ENCODE results near the gene MCAT. TPM values are rescaled to one million over a fixed set of nuclear protein-coding genes. Genes with fewer than 3 reads are reported as not detected.

Gene MCAT
- total and polyA plus RNA-seq, 2 donors (not counting 3 experiments of a cell fraction or from before 2014, with no cell fraction given): 16.9 to 23.2 TPM

DNA sequence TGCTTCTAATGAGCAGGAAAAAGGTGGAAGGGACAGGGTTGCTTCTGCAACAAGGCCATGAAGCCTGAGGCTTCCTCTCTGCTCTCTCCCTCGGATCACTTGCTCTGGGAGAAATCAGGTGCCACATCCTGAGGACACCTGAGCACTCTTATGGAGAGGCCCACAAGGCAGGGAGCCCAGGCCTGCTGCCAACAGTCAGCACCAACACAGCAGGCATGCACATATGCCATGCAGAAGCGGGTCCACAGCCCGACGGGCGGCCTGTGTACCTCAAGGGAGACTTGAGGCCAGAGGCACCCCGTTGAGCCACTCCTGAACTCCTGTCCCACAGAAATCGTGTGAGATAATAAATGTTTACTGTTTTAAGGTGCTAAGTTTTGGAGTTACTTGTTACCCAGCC lies 34.3 kb upstream of the MCAT start:
- Histone ChIP-seq H2AFZ (ENCODE audit: low read depth, low read length) (no peak overlapping the region), H3K9ac (replicated peaks; ENCODE audit: extremely low read depth, insufficient read depth, low read length) (no peak overlapping the region), H3K4me3 (replicated peaks in 1 of 3; ENCODE audit: insufficient read depth in 1 of 3, low read depth in 1 of 3, low read length in 3 of 3) (no peak overlapping the region), H3K36me3 (ENCODE audit: control insufficient read depth in 2 of 2, extremely low read depth in 1 of 2, insufficient read depth in 2 of 2, low read length in 2 of 2) (peaks cover 9 to 17% of the 10 kb centered on the region in 2 experiments), H3K79me2 (ENCODE audit: control insufficient read depth, insufficient read depth, low read length) (no peaks in the 10 kb centered on the region), H3K4me2 (ENCODE audit: insufficient read depth, low read length) (no peak overlapping the region), H3K9me3 (replicated peaks; ENCODE audit: control insufficient read depth, insufficient read depth, low read length) (no peaks in the 10 kb centered on the region), H3K9me1 (replicated peaks; ENCODE audit: control insufficient read depth, extremely low read depth, insufficient read depth, low read length) (no peaks in the 10 kb centered on the region), H3K27me3 (ENCODE audit: control insufficient read depth in 2 of 2, insufficient read depth in 2 of 2, low read length in 2 of 2) (no peaks in the 10 kb centered on the region), H3K27ac (ENCODE audit: insufficient read depth, low read depth, low read length) (no peak overlapping the region), H4K20me1 (replicated peaks; ENCODE audit: control insufficient read depth, extremely low read depth, insufficient read depth, low read length) (no peaks in the 10 kb centered on the region), H3K4me1 (ENCODE audit: control insufficient read depth, extremely low read depth, insufficient read depth, low read length) (no peaks in the 10 kb centered on the region)
- BruUV-seq (replicated peaks): no TSS peak
- ChIA-PET CTCF (interaction anchor here (1.4 kb wide), 1 partner anchor 10 kb away, joined by 3 read pairs; no protein-coding TSS in a partner anchor), POLR2A (no interaction called here)
- dilution Hi-C loops (cut with MboI; ENCODE audit: extremely low pct_ligation_motif_present, low sequenced_read_pairs) (no loop called here), intact Hi-C loops (cut with micrococcal nuclease) (no loop called here)
- TF ChIP-seq MYC (IDR thresholded peaks at IDR 0.05; ENCODE audit: low read depth, low read length): no peak
- FAIRE-seq (no peak), DNase-seq (ENCODE audit: low read depth, low spot score) (no peak)

- BruUV-seq (replicated peaks): no TSS peak
- CTCF ChIA-PET: no interaction called here
- no peak overlapping the region for H3K27ac ChIP-seq (ENCODE audit: insufficient read depth, low read depth, low read length)
- TF ChIP-seq JUN (IDR thresholded peaks at IDR 0.05; ENCODE audit: borderline replicate concordance, insufficient read depth, insufficient read length, low read depth) (no peak), POLR2AphosphoS5 (IDR thresholded peaks at IDR 0.05; ENCODE audit: insufficient read depth, low read depth, low read length) (no peak), FOS (IDR thresholded peaks at IDR 0.05; ENCODE audit: borderline replicate concordance, insufficient read depth, low read length) (no peak), MYC (IDR thresholded peaks at IDR 0.05; ENCODE audit: low read depth, low read length) (no peak), MAX (IDR thresholded peaks at IDR 0.05; ENCODE audit: insufficient read depth, insufficient read length) (no peak), EZH2 (IDR thresholded peaks at IDR 0.05; ENCODE audit: borderline replicate concordance, low read depth, low read length, severe bottlenecking) (no peak)
- TF ChIP-seq, protein P1, sequence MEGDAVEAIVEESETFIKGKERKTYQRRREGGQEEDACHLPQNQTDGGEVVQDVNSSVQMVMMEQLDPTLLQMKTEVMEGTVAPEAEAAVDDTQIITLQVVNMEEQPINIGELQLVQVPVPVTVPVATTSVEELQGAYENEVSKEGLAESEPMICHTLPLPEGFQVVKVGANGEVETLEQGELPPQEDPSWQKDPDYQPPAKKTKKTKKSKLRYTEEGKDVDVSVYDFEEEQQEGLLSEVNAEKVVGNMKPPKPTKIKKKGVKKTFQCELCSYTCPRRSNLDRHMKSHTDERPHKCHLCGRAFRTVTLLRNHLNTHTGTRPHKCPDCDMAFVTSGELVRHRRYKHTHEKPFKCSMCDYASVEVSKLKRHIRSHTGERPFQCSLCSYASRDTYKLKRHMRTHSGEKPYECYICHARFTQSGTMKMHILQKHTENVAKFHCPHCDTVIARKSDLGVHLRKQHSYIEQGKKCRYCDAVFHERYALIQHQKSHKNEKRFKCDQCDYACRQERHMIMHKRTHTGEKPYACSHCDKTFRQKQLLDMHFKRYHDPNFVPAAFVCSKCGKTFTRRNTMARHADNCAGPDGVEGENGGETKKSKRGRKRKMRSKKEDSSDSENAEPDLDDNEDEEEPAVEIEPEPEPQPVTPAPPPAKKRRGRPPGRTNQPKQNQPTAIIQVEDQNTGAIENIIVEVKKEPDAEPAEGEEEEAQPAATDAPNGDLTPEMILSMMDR (IDR thresholded peaks at IDR 0.05; ENCODE audit: extremely low read depth in 1 of 2, insufficient read depth in 1 of 2, low read depth in 1 of 2, low read length in 2 of 2): no peak
- no peak overlapping the region for H3K4me3 ChIP-seq (replicated peaks in 1 of 3; ENCODE audit: insufficient read depth in 1 of 3, low read depth in 1 of 3, low read length in 3 of 3)
- no peak overlapping the region for H3K9ac ChIP-seq (replicated peaks; ENCODE audit: extremely low read depth, insufficient read depth, low read length)
- POLR2A ChIA-PET: no interaction called here
- H3K79me2 ChIP-seq (ENCODE audit: control insufficient read depth, insufficient read depth, low read length): no peaks in the 10 kb centered on the region
- no peaks in the 10 kb centered on the region for H3K27me3 ChIP-seq (ENCODE audit: control insufficient read depth in 2 of 2, insufficient read depth in 2 of 2, low read length in 2 of 2)
- H3K9me1 ChIP-seq (replicated peaks; ENCODE audit: control insufficient read depth, extremely low read depth, insufficient read depth, low read length): no peaks in the 10 kb centered on the region
- no peak for DNase-seq (ENCODE audit: low read depth, low spot score)
- H4K20me1 ChIP-seq (replicated peaks; ENCODE audit: control insufficient read depth, extremely low read depth, insufficient read depth, low read length): no peaks in the 10 kb centered on the region
- H3K4me2 ChIP-seq (ENCODE audit: insufficient read depth, low read length): no peak overlapping the region
- H3K4me1 ChIP-seq (ENCODE audit: control insufficient read depth, extremely low read depth, insufficient read depth, low read length): no peaks in the 10 kb centered on the region
- no peak for FAIRE-seq
- H2AFZ ChIP-seq (ENCODE audit: low read depth, low read length): no peak overlapping the region
- H3K36me3 ChIP-seq (ENCODE audit: control insufficient read depth in 2 of 2, extremely low read depth in 1 of 2, insufficient read depth in 2 of 2, low read length in 2 of 2): peaks cover 15 to 21% of the 10 kb centered on the region in 2 experiments
- H3K9me3 ChIP-seq (replicated peaks; ENCODE audit: control insufficient read depth, insufficient read depth, low read length): no peaks in the 10 kb centered on the region
- dilution Hi-C loops (cut with MboI; ENCODE audit: extremely low pct_ligation_motif_present, low sequenced_read_pairs) (no loop called here), intact Hi-C loops (cut with micrococcal nuclease) (no loop called here)
Observed at GRCh38 chr22:43176090-43176489, 32.9 kb upstream of the MCAT start.

Measured in endothelial cell of umbilical vein (primary cell).